D341Med (cell line): Measurements from ENCODE around the gene NFS1.
"Not testable (repeated sequence)": the region's sequence is repeated elsewhere in the genome, so short reads cannot be mapped to it uniquely, and the experiment has no call there.

ENCODE experiments used
- DNase-seq: peaks from one replicate; pipeline ENCODE4 v3.0.0; 2012; ENCODE audit warnings: low spot score

The NFS1 gene

DNA sequence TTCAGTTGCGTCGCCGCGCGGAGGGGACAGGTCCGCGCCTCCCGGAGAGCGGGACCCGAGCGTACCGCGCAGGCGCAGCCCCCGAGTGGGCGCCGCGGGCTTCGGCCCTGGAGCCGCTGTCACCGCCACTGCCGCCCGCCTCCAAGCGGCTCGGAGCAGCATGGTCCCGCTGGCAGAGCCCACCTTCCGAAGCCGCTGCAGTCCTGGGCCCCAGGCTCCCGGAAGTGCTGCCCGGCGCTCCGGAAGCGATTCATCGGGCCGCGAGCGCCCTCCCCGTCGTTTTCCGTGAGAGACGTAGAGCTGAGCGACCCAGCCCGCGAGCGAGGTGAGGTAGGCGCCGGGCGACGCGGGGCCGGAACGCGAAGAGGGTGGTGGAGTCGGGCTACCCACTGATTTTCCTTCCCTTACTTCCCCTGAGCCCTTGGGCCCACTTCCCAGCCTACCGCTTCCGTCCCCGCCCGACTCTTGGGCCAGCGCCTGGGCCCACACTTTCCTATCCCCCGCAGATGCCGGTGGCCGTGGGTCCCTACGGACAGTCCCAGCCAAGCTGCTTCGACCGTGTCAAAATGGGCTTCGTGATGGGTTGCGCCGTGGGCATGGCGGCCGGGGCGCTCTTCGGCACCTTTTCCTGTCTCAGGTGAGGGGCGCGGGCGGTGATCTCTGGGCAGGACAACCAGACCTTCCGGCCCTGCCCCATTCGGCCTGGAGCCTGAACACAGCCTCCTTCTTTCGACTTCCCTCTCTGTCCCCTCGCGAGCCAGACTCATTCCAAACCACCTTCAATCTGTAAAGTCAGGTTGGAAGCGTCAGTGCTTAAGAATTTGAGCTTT, at the start of gene NFS1, which contains the start of gene ROMO1:
Gene NFS1 (minus strand): TSS at position 226 of the 830 bp plus-strand sequence. CDS start 64 bp downstream, at position 162.
Gene ROMO1 (plus strand): TSS at position 279 of the 830 bp plus-strand sequence. CDS start 228 bp downstream, at position 507.
- DNase-seq = peak; percentile 98

DNA sequence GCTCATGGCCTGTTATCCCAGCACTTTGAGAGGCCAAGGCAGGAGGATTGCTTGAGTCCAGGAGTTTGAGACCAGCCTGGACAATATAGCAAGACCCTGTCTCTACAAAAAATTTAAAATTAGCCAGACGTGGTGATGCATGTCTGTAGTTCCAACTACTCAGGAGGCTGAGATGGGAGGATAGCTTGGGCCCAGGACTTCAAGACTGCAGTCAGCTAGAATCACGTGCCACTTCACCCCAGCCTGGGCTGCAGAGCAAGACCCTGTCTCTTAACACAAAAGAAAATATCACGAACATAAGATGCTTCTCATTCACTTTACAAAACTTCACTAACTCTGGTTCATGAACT, 45.3 kb upstream of the NFS1 start:
- DNase-seq = not testable (repeated sequence)

DNA sequence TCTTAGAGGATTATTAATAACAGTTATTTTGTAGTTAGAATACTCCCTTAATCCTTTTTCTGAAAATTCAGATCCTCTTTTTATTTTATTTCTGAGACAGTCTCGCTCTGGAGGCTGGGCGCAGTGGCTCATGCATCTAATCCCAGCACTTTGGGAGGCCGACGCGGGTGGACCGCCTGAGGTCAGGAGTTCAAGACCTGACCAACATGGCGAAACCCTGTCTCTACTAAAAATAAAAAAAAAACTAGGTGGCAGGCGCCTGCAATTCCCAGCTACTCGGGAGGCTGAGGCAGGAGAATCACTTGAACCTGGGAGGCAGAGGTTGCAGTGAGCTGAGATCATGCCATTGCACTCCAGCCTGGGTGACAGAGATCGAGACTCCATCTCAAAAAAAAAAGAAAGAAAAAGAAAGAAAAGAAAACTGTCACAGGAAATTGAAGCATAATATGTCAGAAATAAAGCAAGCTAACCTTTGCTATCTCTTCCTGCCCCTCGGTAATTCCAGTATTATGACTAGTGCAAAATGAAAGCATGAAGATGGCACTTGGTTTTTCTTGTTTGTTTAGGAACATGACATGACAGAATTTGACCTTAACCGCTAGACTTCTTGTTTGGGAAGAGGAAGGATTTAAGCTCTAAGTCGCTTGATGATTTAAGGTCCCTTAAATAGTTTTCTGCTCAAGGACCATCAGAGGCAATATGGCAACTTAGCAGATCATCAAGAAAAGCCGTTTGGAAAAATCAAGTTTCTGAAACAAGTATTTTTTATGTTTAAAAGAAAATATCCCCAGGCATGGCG, 44.7 kb upstream of the NFS1 start:
- no peak for DNase-seq

DNA sequence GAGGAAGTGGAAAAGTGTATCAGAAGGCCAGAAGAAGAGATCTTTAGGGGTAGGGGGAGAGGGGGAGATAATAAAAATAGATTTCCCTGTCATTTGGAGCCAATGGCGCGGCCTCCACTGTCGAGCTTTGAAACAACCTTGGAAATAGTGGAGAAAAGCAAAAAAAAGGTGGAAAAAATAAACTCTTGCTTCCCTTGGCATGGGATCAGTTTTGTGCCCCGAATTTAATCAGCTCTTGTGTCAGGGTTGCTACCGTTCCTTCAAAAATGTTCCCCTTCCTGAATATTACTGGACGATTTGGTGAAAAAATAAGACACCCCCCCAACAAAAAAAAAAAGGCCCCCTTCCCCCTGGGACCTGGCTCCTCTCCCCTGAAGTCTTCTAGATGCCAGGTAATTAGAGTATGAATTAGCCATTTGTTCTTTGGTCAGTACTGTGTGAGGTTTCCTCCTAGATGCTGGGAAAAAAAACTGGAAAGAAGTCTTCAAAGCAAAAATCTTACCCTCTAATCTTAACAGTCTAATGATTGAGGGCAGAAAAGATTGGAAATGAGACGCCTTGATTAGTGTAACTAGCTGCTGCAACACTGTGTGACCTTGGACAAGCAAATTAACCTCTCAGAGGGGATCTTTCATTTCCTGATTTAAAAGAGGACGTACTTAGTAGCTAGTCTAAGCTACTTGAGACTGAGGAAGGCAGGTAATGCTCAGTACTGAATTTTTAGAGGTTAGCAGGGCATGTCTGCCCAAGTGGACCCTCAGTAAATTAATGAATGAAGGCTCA, 43.8 kb upstream of the NFS1 start:
- no peak for DNase-seq

DNA sequence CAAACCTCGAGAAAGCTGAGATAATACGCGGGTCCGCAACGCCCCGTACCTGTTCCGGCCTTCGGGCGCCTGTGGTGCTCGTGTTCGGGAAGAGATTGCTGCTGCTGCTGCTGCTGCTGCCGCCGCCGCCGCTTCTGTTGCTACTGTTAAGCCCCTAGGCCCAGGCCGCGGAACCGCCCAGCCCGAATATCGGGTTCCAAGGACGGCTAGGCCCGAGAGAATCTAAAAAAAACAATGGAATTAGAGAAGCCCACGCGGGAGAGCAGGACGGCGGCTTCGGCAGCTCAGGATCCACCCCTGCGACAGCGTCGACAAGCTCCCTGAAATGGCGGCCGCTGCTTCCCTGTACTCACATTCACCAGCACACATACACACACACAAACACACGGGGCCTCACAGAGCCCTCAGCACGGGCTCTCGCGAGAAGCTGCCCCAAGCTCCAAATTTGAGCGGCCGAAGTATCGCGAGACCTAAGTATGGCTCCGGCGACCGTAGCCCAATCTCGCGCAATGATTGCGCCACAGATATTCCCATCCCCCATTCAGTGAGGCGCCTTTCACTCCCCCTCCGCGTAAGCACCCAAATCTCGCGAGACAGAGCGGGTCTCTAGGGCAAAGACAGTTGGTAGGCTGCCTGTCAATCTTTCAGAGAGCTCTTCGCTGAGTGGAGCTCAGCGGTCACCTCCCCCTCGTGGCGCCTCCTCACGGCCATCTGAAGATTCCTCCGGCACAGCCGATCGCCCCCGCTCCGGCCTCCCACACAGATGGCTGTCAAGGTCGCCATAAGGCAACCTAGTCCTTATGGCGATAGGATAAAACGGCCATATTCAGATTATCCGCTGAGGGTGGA, 43.0 kb upstream of the NFS1 start, which contains the start of gene RBM39:
Gene RBM39 (minus strand): TSS at position 369 of the 849 bp plus-strand sequence. CDS start 1,386 bp downstream, outside the sequence.
- DNase-seq = peak; percentile 94

DNA sequence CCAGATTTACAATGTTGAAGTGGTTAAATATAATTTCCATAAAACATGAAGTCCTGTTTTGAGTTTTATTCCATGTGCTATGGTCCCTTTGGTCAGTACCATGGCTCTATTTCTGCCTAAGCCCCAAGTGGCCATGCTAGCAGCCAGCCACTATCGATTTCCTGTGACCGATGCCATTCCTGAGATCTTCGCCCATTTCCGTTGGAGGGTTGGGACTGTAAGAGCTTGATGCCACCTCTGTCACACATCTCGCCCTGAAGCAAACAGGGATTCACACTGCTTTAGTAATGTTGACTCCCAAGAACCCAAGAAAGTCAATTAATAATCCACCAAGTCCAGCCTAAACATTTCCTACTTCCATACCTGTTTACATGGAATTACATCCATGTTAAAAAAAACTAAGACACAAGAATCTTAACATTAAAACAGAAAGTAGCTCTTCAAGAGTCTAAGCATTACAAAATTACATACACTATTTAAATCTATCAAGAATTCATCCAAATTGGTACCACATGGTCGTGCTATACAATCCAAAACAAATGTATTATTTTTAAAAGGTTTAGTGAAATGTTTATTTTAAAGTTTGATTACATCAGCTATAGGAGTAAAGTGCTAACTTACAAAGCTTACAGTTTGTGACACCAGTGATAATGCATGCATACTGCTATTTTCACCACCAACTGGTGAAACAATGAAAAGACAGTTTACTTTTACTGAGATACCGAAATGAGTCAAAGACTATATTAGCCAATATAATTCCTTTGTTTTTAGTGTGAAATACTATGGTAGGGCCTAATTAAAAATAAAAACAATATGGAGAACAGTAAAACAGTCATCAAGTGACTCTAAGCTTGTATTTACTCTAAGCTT, 40.4 kb upstream of the NFS1 start:
- DNase-seq = no peak

DNA sequence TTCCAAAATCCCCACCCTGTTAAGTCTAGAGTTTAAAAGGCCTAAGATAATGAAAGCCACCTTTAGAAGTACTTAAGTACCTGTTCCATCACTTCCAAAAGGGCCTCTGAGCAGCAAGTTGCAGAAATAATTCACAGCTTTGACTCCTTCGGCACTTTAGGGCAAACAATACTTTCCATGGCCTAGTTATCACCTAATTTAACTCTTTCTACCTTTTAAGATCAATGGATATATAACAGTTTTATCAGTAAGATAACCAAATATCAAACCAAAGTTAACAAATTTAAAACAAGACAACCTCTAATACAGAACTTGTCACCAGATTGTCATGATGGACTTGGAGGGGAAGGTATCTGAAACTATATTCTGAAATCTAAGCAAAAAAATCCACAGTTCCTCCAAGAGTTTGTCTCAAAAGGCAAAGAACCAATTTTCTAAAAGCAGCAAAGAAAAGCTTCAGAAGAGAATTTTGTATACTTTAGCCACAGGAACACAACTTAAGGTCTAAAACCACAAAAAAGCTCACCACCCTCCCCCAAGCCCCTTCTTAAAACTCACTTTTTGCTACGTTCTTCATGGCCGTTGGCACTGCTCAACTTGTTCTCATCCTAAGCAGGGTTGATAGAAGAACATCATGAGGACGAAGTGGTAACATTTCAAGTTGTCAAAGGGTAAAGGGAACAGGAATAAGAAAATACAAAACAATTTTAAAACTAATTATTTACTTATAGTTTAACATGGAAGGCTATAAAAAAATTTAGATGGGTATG, 39.4 kb upstream of the NFS1 start:
- DNase-seq = no peak

DNA sequence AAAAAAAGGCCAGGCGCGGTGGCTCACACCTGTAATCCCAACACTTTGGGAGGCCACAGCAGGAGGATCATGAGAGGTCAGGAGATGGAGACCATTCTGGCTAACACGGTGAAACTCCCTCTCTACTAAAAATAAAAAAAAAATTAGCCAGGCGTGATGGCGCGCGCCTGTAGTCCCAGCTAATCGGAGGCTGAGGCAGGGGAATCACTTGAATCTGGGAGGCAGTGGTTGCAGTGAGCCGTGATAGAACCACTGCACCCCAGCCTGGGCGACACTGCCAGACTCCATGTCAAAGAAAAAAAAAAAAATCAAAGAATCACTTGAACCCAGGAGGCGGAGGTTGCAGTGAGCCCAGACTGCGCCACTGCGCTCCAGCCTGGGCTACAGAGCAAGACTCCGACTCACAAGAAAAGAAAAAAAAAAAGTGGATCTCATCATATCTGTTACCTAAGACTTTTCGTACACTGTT, 38.7 kb upstream of the NFS1 start:
- no peak for DNase-seq

DNA sequence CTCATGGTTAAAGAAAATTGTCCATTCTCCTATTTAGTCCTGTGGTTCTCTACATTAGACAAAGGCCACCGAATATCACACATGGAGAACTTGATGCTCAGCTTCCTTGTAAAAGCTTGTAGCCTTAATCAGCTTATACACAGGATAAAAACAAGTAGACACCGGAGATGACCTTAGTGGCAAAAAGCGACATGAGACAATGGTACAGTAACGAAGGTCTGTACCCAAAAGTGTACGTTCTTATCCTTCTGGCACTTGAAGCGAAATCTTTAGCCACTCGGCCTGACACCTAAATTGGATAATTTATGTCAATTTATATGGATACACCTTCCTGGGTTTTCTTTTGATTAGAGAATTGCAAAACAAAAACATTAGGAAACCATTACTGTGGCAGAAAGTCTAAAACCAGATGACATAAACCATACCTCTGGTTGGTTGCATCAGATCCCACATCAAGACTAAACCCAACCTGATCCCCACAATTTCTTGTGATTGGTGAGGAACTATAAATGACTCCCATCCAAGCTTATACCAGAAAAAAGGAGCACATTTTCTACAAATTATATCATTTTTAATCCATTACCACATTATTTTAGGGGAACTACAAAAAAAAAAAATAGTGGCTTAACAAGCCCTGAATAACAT, 36.8 kb upstream of the NFS1 start:
- no peak for DNase-seq

DNA sequence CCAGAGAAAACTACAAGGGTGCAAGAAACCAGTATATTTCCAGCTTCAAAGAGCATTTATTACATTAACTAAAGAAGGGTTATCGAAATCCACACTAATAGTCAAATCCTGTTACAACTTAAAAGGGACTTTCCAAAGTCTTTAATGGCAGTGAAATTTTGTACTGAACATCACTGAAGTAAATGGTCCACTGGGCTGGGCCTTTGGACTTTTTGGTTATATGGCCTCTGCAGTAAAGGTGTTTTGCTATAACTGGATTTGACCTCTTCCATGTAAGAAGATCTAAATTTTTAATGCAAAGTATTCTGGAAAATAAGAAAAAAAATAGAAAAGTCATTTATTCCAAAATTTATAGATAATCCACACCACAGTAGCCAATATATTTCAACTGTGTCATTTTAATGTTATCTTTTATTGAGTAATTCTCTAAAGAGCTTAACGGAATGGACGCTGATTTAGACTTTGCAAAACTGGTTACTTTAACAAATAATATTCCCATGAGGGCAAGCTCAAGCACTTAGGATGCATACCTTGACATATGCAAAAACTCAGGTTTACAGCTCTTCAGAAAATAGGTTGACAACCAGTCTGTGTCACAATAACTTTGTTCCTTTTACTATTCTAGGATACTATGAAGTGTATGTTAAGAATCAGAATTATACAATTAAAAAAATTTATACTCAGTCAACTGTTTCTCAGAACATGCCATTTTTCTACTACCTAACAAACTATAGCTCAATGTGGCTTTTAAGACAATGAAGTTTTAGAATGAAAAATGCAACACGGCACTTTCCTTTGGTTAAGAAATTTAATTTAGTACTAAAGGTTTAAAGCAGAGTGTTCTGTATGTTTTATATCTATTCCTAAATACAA, 35.9 kb upstream of the NFS1 start:
- no peak for DNase-seq

DNA sequence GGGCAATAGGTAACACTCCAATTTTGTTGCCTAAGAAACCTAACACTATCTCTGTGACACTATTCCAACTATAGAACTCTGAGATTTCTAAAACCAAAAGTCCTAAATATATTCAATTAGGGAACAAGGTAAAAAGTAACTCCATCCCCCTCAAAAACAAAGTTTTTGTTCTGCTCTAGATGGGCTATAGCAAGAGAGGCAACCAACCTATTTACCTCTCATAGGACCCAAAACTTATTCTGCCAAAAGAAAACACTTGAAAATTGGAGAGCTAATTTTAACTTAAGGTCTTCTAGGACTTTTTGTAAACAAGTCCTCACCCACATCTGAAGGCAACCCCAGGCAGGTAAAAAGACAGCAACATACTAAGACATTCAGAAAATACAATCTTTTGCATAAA, 35.2 kb upstream of the NFS1 start:
- no peak for DNase-seq

DNA sequence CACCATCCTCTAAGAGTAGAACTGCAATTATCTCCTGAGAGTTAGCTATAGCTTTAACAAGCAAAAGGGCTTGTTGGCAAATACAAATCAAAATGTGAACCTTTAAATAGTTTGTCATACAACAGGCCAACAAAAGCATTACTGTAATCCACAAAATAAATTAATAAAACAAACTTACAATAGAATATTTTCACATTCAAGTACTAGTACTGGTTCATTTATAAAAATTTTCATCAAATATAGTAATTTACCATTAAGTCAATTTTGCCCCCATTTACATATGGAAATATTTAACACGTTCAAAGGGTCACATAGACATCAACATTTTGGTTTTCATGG, 33.5 kb upstream of the NFS1 start:
- DNase-seq = no peak

DNA sequence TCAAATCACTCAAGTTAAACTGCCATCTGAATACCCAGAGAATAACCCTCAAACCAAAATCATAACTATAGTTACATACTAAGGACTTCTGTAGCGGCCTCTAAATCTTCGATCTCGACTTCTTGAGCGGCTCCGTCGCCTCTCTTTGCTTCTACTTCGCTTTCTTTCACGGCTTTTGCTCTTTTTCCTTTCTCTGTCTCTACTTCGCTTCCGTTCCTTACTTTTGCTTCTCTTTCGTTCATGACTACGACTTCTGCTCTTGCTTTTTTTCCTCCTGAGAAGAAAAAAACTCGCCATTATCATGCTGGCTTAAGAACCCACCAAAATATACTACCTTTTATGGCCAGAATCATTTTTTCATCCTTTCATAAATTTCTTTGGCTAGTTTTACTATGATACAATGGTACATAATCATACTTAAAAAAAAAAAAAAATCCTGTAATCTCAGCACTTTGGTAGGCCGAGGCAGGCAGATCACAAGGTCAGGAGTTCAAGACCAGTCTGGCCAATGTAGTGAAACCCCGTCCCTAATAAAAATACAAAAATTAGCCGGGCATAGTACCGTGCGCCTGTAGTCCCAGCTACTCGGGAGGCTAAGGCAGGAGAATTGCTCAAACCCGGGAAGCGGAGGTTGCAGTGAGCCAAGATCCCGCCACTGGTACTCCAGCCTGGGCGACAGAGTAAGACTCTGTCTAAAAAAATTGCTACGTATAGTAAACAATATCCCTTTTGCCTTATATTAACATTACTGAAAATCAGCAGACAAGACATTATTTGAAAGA, 32.9 kb upstream of the NFS1 start:
- DNase-seq = no peak

DNA sequence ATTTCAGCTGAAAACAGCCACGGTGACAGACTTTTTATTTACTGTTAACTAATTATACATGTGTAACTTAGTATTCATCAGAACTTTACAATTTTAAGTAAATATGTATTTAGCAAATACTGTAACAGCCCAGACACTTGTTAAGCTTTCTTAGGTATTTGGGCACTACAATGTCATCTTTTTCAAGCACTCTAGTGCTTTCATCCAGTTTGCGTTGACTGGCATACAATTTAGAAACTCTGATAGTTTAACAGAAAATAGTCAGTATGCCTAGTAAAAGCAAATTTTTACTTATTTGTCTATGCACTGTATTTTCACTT, 32.3 kb upstream of the NFS1 start:
- DNase-seq = no peak

DNA sequence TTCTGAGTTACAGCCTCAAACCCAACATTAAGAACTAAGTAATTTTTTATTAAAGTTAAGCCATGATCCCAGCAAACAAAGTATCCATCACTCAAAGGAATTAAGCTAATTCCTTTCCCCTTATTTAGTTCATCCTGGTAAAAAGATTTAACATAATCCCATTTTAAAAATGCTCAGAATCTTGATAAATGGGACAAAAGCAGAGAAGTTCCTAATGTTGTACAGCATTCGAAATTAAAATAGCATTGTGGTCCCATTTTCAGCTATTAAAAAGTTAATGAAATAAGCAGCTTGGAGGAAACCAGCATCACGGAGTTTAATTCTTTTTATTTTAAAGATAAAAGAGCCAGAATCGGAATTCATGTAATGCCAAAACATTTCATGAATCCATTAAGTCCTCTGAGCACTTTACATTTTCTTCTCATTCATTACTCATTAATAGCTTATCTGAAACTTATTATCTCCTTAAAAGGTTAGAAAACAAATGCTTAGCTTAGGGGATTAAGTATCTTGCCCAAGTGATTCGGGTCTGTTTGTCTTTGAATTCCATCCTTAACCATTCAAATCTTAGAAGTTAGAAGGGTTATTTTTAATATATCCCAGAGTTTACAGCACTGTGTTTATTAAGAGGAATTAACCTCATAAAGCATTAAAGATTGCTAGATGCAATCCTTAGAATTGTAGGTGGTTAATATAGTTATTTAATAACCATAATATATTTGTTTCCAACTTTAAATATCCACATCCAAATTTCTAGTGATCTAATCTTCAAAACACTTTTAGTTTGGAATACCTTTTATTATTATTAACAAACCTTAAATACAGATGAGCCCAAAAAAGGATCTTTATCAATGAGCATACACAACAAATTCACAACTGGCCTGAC, 31.7 kb upstream of the NFS1 start:
- no peak for DNase-seq

DNA sequence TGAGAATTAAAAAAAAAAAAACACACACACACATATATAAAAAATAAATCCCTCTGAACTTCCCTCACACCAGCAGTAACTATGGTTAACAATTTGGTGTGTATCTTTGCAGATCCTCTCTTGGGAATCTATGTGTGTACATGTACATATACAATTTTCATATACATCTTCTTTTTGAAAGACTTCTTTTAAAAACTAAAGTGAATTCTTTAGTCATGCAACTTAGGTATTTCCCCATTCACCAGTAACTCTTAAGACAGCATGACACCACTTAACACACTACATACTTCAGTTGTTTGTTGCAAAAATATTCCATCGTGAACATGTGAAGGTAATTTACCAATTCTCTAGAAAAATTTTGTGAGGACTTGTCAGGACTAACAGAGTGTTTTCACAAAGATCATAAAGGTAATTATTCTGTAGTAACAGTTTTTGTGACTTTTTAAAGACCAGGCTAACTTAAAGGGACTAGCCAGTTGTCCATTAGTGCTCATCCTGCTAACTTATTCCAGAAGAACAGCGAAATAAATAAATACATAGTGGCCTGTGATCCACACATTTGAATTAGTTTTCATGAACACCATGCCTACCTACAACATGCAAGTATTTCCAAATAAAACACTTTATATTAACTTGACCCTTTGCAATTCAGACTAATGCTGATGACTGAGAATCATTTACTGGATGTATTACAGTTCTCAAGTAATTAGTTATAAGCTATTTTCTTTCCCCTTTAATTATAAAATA, 30.9 kb upstream of the NFS1 start:
- no peak for DNase-seq
